ENCODE measurements around the gene ECT2.
"Not testable (repeated sequence)": the region's sequence is repeated elsewhere in the genome, so short reads cannot be mapped to it uniquely, and the experiment has no call there.

DNA sequence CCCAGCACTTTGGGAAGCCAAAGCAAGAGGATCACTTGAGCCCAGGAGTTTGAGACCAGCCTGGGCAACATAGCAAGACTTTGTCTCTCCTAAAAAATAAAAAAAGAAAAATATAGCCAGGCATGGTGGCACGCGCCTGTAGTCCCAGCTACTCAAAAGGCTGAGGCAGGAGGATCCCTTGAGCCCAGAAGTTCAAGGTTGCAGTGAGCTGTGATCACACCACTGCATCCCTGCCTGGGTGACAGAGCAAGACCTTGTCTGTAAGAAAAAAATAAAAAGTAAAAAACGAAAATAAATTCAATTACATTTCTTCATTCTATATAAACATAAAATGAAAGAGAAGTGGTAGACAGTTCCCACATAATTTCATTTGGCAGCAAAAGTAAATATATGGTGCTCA lies 47.8 kb upstream of the ECT2 start:
- TF ChIP-seq, protein P1, sequence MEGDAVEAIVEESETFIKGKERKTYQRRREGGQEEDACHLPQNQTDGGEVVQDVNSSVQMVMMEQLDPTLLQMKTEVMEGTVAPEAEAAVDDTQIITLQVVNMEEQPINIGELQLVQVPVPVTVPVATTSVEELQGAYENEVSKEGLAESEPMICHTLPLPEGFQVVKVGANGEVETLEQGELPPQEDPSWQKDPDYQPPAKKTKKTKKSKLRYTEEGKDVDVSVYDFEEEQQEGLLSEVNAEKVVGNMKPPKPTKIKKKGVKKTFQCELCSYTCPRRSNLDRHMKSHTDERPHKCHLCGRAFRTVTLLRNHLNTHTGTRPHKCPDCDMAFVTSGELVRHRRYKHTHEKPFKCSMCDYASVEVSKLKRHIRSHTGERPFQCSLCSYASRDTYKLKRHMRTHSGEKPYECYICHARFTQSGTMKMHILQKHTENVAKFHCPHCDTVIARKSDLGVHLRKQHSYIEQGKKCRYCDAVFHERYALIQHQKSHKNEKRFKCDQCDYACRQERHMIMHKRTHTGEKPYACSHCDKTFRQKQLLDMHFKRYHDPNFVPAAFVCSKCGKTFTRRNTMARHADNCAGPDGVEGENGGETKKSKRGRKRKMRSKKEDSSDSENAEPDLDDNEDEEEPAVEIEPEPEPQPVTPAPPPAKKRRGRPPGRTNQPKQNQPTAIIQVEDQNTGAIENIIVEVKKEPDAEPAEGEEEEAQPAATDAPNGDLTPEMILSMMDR (IDR thresholded peaks at IDR 0.05), result not testable (repeated sequence)
- not testable (repeated sequence) for TF ChIP-seq POLR2AphosphoS5 (IDR thresholded peaks at IDR 0.05)
